HEK293 (cell line): ENCODE data around the gene PRDM15.

Experiments used
- BCL11A ChIP-seq: fragments of 450-650 bp; formaldehyde crosslinking; IDR thresholded peaks from 2 replicates; pipeline ENCODE4 v1.5.1; 2016; ENCODE audit warnings: low read depth, missing biosample characterization, missing genetic modification characterization
- CTCF ChIP-seq: fragments of 450-650 bp; formaldehyde crosslinking; IDR thresholded peaks from 2 replicates; pipeline ENCODE4 v1.5.1; 2016; ENCODE audit warnings: missing biosample characterization, missing genetic modification characterization
- ELK4 ChIP-seq: IDR thresholded peaks from 2 replicates; pipeline ENCODE4 v1.6.1; 2011; ENCODE audit warnings: mild to moderate bottlenecking, low read depth, low read length, borderline replicate concordance
- SETDB1 ChIP-seq: IDR thresholded peaks from one replicate; pipeline ENCODE4 v1.6.1; 2017; ENCODE audit warnings: mild to moderate bottlenecking, low read length, moderate library complexity, mixed read lengths; ENCODE audit not compliant: insufficient read length
- ZBTB8A ChIP-seq: fragments of 450-650 bp; formaldehyde crosslinking; IDR thresholded peaks from 2 replicates; pipeline ENCODE4 v1.5.1; 2016; ENCODE audit warnings: missing biosample characterization, missing genetic modification characterization
- ZFP37 ChIP-seq: fragments of 450-650 bp; formaldehyde crosslinking; IDR thresholded peaks from 2 replicates; pipeline ENCODE4 v1.5.1; 2016; ENCODE audit warnings: missing biosample characterization, missing genetic modification characterization
- ZNF133 ChIP-seq: fragments of 450-650 bp; formaldehyde crosslinking; IDR thresholded peaks from 2 replicates; pipeline ENCODE4 v1.5.1; 2016; ENCODE audit warnings: missing biosample characterization, missing genetic modification characterization
- ZNF146 ChIP-seq: fragments of 450-650 bp; formaldehyde crosslinking; IDR thresholded peaks from 2 replicates; pipeline ENCODE4 v1.5.1; 2016; ENCODE audit warnings: missing biosample characterization, missing genetic modification characterization
- ZNF169 ChIP-seq: fragments of 450-650 bp; formaldehyde crosslinking; IDR thresholded peaks from 2 replicates; pipeline ENCODE4 v1.5.1; 2016; ENCODE audit warnings: missing biosample characterization, missing genetic modification characterization
- ZNF23 ChIP-seq: fragments of 450-650 bp; formaldehyde crosslinking; IDR thresholded peaks from 2 replicates; pipeline ENCODE4 v1.5.1; 2016; ENCODE audit warnings: missing biosample characterization, missing genetic modification characterization, borderline replicate concordance
- ZNF596 ChIP-seq: fragments of 450-650 bp; IDR thresholded peaks from 2 replicates; pipeline ENCODE4 v1.5.0; 2018; ENCODE audit warnings: missing biosample characterization, mild to moderate bottlenecking, missing genetic modification characterization, moderate library complexity
- ZSCAN30 ChIP-seq: fragments of 450-650 bp; IDR thresholded peaks from 2 replicates; pipeline ENCODE4 v1.5.1; 2018; ENCODE audit warnings: missing biosample characterization, mild to moderate bottlenecking, missing genetic modification characterization, moderate library complexity
- ZSCAN5A ChIP-seq: fragments of 450-650 bp; formaldehyde crosslinking; IDR thresholded peaks from 2 replicates; pipeline ENCODE4 v1.5.1; 2016; ENCODE audit warnings: missing biosample characterization, missing genetic modification characterization

GRCh38 chr21:41897047-41897669, 18.0 kb upstream of the PRDM15 start:
- TF ChIP-seq CTCF (no peak), ZNF169 (tag by site-specific recombination) (no peak), ZSCAN30 (tag by site-specific recombination) (no peak), SETDB1 (no peak), ZNF596 (tag by site-specific recombination) (no peak), ZFP37 (tag by site-specific recombination) (no peak), ZNF23 (tag by site-specific recombination) (no peak), ZNF146 (no peak), ZNF133 (tag by site-specific recombination) (no peak), ZBTB8A (tag by site-specific recombination) (no peak), ZSCAN5A (tag by site-specific recombination) (no peak), ELK4 (no peak), BCL11A (tag by site-specific recombination) (no peak)
